T-helper 1 cell (primary cell): Measurements from ENCODE around the gene MYO6.
A peak's percentile ranks its signal among the peaks of the same experiment; 100 is the strongest.
"Not testable (repeated sequence)": the region's sequence is repeated elsewhere in the genome, so short reads cannot be mapped to it uniquely, and the experiment has no call there.

Experiments
- DNase-seq, 5 donors: peaks; one replicate each; pipeline ENCODE4 v3.0.0-alpha.2; 2012 to 2020
- total RNA-seq, 4 donors: gene quantifications; one replicate each; lab custom pipeline; 2026; lab: John Stamatoyannopoulos, UW

Gene MYO6
- 7.0 to 8.9 (median 7.6) reads per million in 4 donors for total RNA-seq

DNA sequence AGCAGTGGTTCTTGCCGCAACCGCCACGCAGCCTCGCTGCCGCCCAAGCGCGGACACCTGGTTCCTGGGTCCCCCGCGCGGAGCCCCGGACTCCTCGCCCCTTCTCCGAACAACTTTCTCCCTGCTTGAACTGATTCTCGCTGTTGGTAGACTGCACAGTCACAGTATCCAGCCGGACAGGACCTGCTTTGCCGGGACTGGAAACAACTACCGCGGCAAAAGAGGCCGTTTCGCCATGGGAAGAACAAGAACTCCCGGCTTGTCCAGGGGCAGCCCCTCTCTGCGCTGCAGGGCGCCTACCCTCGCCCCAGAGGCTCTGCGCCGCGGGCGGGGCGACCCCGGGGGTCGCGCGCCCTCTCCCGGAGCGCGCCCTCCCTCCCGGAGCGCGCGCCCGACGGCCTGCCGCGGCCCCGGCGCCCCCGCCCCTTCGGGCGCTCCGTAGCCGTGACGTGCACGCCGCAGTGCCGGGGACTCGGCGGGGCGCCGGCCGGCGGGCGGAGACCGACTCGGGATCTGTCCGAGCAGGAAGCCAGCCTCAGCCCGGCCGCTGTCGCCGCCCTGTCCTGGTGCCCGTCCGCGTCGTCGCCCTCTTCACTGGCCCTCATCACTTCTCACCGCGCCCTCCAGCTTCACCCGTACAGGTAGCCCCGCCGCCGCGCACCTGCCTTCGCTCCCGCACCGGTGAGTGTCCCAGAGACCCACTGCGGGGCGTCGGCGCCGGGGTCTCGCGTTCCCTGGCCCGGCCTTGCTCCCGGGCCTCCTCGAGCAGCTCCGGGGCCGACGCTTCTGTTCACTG, at the start of gene MYO6:
MYO6 (plus strand) TSS at position 497 of the 796 bp plus-strand sequence. CDS start 68,309 bp downstream, outside the sequence.
- DNase-seq, result peak; percentile 5 to 46 (median 18)

DNA sequence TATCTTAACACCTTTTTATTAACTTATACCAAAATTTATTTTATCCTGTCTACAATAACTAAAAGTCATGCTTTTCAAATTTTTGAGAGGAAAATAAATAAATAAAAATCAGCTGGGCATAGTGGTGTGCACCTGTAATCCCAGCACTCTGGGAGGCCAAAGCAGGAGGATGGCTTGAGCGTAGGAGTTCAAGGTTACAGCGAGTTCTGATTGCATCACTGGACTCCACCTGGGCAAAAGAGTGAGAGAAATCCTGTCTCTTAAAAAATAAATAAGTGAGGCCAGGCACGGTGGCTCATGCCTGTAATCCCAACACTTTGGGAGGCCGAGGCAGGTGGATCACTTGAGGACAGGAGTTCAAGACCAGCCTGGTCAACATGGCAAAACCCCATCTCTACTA, 40.7 kb upstream of the MYO6 start:
- not testable (repeated sequence) for DNase-seq

DNA sequence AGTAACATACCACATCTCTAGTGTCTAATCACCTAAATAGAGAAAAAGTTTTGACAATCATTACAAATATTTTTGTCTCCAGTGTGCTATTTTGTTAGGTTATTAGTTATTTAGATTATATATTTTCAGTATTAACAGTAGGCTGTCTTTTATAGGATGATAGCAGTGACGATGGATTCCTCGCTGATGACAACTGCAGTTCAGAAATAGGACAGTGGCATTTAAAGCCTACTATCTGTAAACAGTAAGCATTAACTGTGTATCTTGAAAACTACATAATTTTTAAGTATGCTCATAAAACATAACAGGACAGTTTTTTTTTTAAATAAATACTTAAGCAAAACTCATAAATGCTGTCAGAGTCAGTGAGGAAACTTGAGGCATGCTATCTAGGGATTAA, 37.9 kb upstream of the MYO6 start:
- no peak for DNase-seq

DNA sequence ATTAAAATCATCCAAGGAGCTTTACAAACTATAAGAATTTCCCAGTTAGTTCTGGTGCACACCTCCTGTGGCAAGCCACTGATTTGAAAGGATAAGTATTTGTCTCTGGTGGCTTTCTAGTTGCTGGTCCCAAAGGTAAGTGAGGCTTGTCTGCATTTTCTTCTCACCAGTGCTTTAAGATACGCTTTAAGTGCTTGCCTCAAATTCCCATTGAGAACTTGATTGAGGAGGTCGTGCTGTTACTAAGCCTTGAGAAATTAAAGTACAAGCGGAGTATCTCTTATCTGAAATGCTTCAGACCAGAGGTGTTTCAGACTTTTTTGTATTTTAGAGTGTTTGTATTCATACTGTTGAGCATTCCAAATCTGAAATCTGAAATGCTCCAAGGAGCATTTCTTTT, 29.9 kb upstream of the MYO6 start:
- no peak for DNase-seq

DNA sequence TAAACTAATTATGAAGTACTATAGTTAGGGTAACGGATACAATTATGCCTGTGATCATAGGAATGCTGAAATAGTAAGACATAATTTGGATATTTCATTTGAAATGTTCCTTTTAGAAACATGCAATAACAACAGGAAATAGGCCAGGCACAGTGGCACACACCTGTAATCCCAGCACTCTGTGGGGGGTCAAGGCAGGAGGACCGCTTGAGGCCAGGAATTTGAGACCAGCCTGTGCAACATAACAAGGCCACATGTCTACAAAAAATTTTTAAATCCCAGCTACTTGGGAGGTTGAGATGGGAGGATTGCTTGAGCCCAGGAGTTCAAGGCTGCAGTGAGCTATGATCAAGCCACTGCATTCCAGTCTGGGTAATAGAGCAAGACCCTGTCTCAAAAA, 25.7 kb upstream of the MYO6 start:
- DNase-seq, result no peak

DNA sequence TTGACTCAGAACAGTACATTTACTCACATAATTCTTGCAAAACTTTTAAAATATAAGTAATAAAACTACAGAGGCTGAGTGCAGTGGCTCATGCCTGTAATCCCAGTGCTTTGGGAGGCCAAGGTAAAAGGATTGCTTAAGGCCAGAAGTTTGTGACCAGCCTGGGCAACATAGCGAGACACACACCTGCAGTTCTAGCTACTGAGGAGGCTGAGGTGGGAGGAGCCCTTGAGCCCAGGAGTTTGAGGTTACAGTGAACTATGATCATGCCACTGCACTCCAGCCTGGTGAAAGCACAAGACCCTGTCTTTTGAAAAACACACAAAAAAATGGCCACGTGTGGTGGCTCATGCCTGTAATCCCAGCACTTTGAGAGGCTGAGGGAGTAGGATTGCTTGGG, 21.8 kb upstream of the MYO6 start:
- no peak for DNase-seq

DNA sequence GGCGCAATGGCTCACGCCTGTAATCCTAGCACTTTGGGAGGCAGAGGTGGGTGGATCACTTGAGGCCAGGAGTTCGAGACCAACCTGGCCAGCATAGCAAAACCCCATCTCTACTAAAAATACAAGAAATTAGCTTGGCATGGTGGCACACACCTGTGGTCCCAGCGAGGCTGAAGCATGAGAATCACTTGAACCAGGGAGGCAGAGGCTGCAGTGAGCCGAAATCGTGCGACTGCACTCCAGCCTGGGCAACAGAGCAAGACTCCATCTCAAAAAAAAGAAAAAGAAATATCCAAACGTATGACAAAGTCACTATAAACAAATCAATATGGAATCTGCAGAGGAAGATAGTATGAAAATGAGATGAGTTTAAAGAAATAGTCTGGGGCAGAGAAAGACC, 18.0 kb upstream of the MYO6 start:
- DNase-seq, result not testable (repeated sequence)

GRCh38 chr6:75735491-75736186, 13.4 kb upstream of the MYO6 start:
- no peak for DNase-seq

- DNase-seq, result no peak
Observed at GRCh38 chr6:75743971-75744370, 5.1 kb upstream of the MYO6 start.

- DNase-seq, result no peak
Observed at GRCh38 chr6:75745404-75745803, 3.6 kb upstream of the MYO6 start.

DNA sequence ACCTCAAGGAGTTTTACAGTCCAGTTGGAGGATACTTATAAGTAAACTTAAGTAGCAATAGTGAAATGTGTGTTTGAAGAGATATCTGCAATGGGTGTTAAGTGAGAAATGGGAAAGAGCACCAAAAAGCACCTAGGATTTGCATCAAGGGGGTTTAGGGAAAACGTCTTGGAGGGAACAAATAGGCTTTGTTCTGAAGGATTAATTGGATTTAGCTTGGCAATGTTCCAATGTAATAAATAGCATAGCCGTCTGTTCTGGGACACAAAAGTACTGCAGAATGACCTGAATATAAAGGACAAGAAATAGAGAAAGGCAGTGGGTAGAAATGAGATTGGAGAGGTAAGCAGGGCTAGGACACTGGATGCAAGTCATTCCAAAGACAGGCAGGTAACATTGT, 2.8 kb upstream of the MYO6 start:
- no peak for DNase-seq

DNA sequence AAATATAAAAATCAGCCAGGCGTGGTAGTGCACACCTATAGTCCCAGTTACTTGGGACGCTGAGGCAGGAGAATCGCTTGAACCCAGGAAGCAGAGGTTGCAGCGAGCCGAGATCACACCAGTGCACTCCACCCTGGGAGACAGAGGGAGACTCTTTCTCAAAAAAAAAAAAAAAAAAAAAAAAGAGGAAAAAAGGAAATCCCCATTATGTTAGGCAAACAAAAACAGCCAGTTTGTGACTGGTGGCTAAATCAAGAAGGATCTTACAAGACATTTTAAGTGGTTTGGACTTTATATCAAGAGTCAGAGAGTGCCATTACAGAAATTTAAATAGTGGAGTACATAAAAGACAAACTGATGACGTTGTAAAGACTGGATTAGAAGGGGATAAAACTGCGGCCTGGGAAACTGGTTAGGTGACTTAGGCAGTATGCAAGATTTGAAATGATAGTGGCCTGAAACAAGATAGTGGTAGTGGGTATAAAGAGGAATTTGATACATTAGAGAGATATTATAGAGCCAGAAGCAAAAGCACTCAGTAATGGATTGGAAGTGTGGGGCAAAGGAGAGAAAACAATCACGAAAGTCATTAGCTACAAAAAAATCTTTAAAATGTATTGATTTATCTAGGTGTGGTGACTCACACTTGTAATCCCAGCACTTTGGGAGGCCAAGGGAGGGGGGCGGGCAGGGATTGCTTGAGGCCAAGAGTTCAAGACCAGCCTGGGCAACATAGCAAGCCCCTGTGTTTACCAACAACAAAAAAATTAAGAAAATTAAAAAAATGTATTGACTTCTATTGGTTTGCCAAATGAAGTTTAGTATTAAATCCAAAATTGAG, 1.7 kb upstream of the MYO6 start:
- DNase-seq, result no peak

- DNase-seq, result no peak
Observed at GRCh38 chr6:75748003-75748742, 866 bp upstream of the MYO6 start.

- no peak for DNase-seq
Observed at GRCh38 chr6:75751443-75751842, 2.4 kb downstream of the MYO6 start.

- DNase-seq, result no peak
Observed at GRCh38 chr6:75752365-75752764, 3.3 kb downstream of the MYO6 start.

DNA sequence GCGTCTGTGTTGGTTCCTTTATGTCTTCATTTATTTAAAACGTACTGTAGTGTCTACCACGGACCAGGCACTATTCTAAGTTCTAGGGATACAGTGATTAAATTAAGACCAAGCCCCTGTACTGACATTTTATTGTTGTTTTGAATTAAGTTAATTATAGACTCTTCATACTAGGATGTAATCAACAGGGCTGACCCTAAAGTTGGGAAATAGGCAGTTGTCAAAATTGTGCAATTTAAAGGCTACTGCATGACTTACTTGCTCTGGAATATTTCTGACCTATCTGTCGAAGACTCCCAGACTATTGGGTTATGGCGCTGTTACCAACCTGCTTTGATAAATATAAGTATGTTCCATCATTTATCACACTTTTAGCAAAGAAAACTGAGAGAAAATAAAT, 6.7 kb downstream of the MYO6 start:
- DNase-seq, result no peak

GRCh38 chr6:75757295-75757694, 8.3 kb downstream of the MYO6 start:
- DNase-seq, result no peak

GRCh38 chr6:75758061-75758460, 9.0 kb downstream of the MYO6 start:
- no peak for DNase-seq

GRCh38 chr6:75759207-75759606, 10.2 kb downstream of the MYO6 start:
- no peak for DNase-seq

GRCh38 chr6:75760320-75760719, 11.3 kb downstream of the MYO6 start:
- DNase-seq, result no peak

GRCh38 chr6:75761489-75761888, 12.4 kb downstream of the MYO6 start:
- DNase-seq, result no peak

- DNase-seq, result no peak
Observed at GRCh38 chr6:75762063-75762462, 13.0 kb downstream of the MYO6 start.

- DNase-seq, result no peak
Observed at GRCh38 chr6:75766387-75766786, 17.3 kb downstream of the MYO6 start.
